Endothelial cell (in vitro differentiated cells): ENCODE measurements around the gene MED12. TPM values are rescaled to one million over a fixed set of nuclear protein-coding genes. Genes with fewer than 3 reads are reported as not detected.

ENCODE experiments used
- DNase-seq: peaks from one replicate; pipeline ENCODE4 v3.0.0; 2021; ENCODE audit warnings: low spot score
- H3K27ac Mint-ChIP-seq: one replicate; pipeline ENCODE4 v1.8.0; 2021; ENCODE audit warnings: mixed read lengths, inconsistent platforms; ENCODE audit not compliant: unreplicated experiment
- H3K27me3 Mint-ChIP-seq: one replicate; pipeline ENCODE4 v1.8.0; 2021; ENCODE audit warnings: mild to moderate bottlenecking, moderate library complexity, mixed read lengths, inconsistent platforms; ENCODE audit not compliant: unreplicated experiment
- H3K36me3 Mint-ChIP-seq: one replicate; pipeline ENCODE4 v1.8.0; 2021; ENCODE audit warnings: mild to moderate bottlenecking, low read depth, mixed read lengths, inconsistent platforms; ENCODE audit not compliant: unreplicated experiment
- H3K4me1 Mint-ChIP-seq: one replicate; pipeline ENCODE4 v1.8.0; 2021; ENCODE audit warnings: mild to moderate bottlenecking, mixed read lengths, inconsistent platforms; ENCODE audit not compliant: unreplicated experiment
- H3K4me3 Mint-ChIP-seq: one replicate; pipeline ENCODE4 v1.8.0; 2021; ENCODE audit warnings: mild to moderate bottlenecking, mixed read lengths, inconsistent platforms; ENCODE audit not compliant: unreplicated experiment
- H3K9me3 Mint-ChIP-seq: one replicate; pipeline ENCODE4 v1.8.0; 2021; ENCODE audit warnings: mixed read lengths, inconsistent platforms; ENCODE audit not compliant: unreplicated experiment
- total RNA-seq: library from RNA; stranded (reverse); fragmentation: NEBNext Ultra II Directional; extraction: Animal tissue kit (Norgen Biotek cat#: 25700); gene quantifications from one replicate; pipeline ENCODE4 v1.2.1, GENCODE V29; 2021; ENCODE audit not compliant: unreplicated experiment
- TF ChIP-seq, protein P1 (sequence below): fragments of 200-600 bp; sonication (generic); IDR thresholded peaks from one replicate; pipeline ENCODE4 v1.5.0; 2021; ENCODE audit warnings: antibody characterized with exemption; ENCODE audit not compliant: unreplicated experiment

The MED12 gene
- total RNA-seq, 1 donor from 2014 or later, result 128 TPM

DNA sequence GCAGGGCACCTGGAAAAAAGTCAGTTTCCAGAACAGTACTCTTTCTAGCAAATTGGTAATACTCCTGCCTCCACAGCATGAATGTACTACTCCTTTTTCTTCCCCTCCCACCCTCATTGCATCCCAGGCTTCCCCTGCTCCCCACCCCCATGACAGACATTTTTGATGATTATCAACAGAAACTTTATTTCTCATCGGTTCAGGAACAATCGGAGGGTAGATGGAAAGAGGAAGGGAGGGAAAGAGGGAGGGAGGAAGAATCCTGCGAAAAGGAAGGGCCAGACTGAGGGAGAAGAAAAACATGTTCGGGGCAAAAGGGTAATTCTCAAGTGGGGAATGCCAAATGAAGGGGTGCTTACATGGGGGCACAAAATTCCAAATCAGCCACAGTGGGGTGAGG lies 11.2 kb upstream of the MED12 start:
- Mint-ChIP-seq H3K4me3 (no peak overlapping the region), H3K9me3 (no peaks in the 10 kb centered on the region), H3K27ac (no peak overlapping the region), H3K27me3 (peaks cover 11% of the 10 kb centered on the region), H3K4me1 (peaks cover 17% of the 10 kb centered on the region), H3K36me3 (no peaks in the 10 kb centered on the region)
- TF ChIP-seq, protein P1, sequence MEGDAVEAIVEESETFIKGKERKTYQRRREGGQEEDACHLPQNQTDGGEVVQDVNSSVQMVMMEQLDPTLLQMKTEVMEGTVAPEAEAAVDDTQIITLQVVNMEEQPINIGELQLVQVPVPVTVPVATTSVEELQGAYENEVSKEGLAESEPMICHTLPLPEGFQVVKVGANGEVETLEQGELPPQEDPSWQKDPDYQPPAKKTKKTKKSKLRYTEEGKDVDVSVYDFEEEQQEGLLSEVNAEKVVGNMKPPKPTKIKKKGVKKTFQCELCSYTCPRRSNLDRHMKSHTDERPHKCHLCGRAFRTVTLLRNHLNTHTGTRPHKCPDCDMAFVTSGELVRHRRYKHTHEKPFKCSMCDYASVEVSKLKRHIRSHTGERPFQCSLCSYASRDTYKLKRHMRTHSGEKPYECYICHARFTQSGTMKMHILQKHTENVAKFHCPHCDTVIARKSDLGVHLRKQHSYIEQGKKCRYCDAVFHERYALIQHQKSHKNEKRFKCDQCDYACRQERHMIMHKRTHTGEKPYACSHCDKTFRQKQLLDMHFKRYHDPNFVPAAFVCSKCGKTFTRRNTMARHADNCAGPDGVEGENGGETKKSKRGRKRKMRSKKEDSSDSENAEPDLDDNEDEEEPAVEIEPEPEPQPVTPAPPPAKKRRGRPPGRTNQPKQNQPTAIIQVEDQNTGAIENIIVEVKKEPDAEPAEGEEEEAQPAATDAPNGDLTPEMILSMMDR, result no peak
- no peak for DNase-seq

DNA sequence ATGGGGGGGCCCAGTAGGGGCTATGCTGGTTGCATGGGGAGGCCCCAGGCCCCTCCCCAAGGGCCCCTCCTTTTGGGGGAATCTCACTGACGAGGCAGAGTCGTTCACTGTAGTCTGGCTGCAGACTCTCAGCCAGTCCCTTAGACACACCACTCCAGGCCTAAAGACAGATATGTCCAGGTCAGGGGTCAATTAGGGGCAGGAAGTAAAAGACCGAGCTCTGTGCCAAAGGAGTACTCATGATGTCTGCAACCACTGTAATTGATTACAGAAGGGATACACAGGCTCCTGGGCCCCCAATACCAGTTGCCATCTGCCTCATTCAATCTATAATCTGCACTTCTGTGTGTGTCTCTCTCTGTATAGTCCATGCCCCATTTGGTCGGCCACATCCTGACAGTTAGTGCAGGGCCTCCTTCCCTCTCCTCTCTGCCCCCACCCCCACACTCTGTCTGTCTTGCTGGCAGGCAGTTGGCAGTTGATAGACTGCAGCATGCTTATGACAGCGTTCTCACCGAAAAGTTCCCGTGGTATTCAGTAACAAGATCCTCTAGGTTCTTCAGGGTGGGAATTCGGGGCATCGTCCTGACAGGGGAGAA lies 10.5 kb upstream of the MED12 start:
- H3K27ac Mint-ChIP-seq, result no peak overlapping the region
- H3K4me1 Mint-ChIP-seq, result peaks cover 14% of the 10 kb centered on the region
- TF ChIP-seq, protein P1, result no peak
- no peak overlapping the region for H3K4me3 Mint-ChIP-seq
- no peaks in the 10 kb centered on the region for H3K9me3 Mint-ChIP-seq
- DNase-seq, result no peak
- H3K36me3 Mint-ChIP-seq, result no peaks in the 10 kb centered on the region
- H3K27me3 Mint-ChIP-seq, result peaks cover 11% of the 10 kb centered on the region

DNA sequence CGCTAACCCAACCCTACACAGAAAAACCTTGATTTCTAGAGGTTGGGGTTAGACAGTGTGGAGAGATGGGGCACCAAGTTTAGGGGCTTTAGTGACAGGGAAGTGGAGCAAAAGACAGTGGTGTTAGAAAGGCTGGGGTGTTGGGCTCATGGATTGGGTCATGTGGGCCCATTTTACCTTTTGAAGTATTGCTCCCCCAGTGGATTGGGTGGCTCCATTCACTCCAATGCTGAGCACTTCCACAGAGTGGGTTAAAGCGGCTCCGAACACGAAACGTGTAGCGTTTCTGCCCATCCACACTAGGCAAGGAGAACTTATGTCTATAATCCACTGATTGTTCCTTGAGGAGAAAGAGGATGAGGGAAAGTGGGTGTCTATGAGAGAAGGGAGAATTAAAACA lies 9.3 kb upstream of the MED12 start:
- no peak for DNase-seq
- H3K36me3 Mint-ChIP-seq, result no peaks in the 10 kb centered on the region
- H3K27ac Mint-ChIP-seq, result no peak overlapping the region
- peaks cover 11% of the 10 kb centered on the region for H3K27me3 Mint-ChIP-seq
- peaks cover 10% of the 10 kb centered on the region for H3K4me1 Mint-ChIP-seq
- no peaks in the 10 kb centered on the region for H3K9me3 Mint-ChIP-seq
- no peak overlapping the region for H3K4me3 Mint-ChIP-seq
- TF ChIP-seq, protein P1, result no peak

DNA sequence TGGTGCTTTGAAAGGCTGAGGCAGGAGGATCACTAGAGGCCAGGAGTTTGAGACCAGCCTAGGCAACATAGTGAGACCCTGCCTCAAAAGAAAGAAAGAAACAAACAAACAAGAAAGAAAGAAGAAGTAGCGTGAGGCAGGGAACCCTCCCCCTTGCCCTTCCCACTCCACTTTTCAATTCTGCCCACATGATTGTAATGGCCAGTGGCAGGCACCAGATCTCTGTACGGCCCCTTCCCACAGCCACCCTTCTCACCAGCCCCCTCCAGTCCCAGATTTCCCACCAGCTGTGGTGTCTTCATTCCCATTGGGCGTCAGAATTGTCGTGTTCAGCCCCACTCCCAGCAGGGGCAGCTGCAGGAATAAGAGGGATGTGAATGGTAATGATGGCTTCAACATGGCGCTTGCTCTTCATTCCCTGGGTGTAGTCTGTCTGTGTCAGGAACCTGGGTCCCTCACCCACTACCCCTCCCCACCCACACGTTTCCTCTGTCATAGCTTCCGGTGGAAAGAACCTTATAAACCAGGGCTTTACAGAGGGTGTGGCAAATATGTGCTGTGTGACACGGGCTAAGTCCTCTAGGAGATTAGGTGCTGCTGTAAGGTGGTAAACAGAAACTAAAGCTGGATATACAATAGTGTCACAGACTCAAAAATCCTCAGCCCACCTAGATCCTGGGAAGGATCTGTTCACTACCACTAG lies 7.1 kb upstream of the MED12 start, which contains the start of gene IL2RG:
IL2RG (minus strand) TSS at position 437 of the 703 bp plus-strand sequence; CDS start at position 399, 38 bp downstream.
- TF ChIP-seq, protein P1, result no peak
- Mint-ChIP-seq H3K9me3 (no peaks in the 10 kb centered on the region), H3K27me3 (peaks cover 8% of the 10 kb centered on the region), H3K36me3 (no peaks in the 10 kb centered on the region), H3K4me1 (peaks cover 3% of the 10 kb centered on the region), H3K4me3 (no peak within 1 kb of the TSS), H3K27ac (peak within 1 kb of the TSS; percentile 36)
- no peak for DNase-seq

DNA sequence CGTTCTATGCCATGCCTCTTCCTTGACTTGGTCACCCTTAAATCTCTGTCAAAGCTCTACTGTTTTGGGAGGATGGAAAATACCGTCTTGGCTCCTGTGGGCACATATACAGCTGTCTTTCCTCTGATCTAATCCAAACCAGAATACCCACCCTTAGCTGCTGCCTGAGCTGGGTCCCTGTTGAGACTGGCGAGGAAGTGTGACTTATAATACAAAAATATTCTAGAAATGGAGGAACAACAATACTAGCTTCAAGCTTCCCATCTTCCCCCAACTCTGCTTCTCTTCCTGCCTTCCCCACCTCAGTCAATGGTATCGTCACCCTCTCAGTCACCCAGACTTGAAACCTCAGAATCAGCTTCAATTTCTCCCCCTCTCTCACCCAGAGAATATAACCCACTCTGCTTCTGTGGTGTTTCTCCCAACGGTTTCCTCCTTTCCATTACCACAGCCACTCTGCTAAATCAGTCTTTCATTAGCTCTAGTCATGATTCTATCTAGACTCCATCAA lies 6.4 kb upstream of the MED12 start:
- no peaks in the 10 kb centered on the region for H3K36me3 Mint-ChIP-seq
- no peak for DNase-seq
- peaks cover 6% of the 10 kb centered on the region for H3K27me3 Mint-ChIP-seq
- TF ChIP-seq, protein P1, result no peak
- H3K9me3 Mint-ChIP-seq, result no peaks in the 10 kb centered on the region
- H3K27ac Mint-ChIP-seq, result no peak overlapping the region
- peaks cover 3% of the 10 kb centered on the region for H3K4me1 Mint-ChIP-seq
- H3K4me3 Mint-ChIP-seq, result no peak overlapping the region
